WTC11 (cell line): Measurements from ENCODE around the gene CTCF. TPM values are rescaled to one million over a fixed set of nuclear protein-coding genes. Genes with fewer than 3 reads are reported as not detected.

Experiments
- ATAC-seq: fragments of 200-7000 bp; cut with Tn5 transposase; 2 replicates; pipeline ENCODE4 v1.10.0; 2021; ENCODE audit warnings: mild to moderate bottlenecking, moderate library complexity
- CTCF ChIA-PET: fragments of 300-600 bp; sonication (Branson Sonifier 250); formaldehyde crosslinking; loops from one replicate; lab custom pipeline; 2021; ENCODE audit warnings: antibody characterized with exemption; lab: Charles Lee
- POLR2A ChIA-PET: fragments of 350-600 bp; sonication (Branson Sonifier 250); formaldehyde crosslinking; loops from one replicate; lab custom pipeline; 2021; ENCODE audit warnings: antibody characterized with exemption; lab: Charles Lee
- DNase-seq: peaks from one replicate; pipeline ENCODE4 v3.0.0; 2021; ENCODE audit warnings: low spot score
- H3K27ac Mint-ChIP-seq: 2 replicates; pipeline ENCODE4 v1.8.0; 2021; ENCODE audit warnings: mixed read lengths
- H3K27me3 Mint-ChIP-seq: 2 replicates; pipeline ENCODE4 v1.8.0; 2021; ENCODE audit warnings: low read depth, mild to moderate bottlenecking, moderate library complexity, mixed read lengths
- H3K36me3 Mint-ChIP-seq: 2 replicates; pipeline ENCODE4 v1.8.0; 2021; ENCODE audit warnings: mixed read lengths
- H3K4me1 Mint-ChIP-seq: 2 replicates; pipeline ENCODE4 v1.8.0; 2022; ENCODE audit warnings: mixed read lengths
- H3K4me3 Mint-ChIP-seq: 2 replicates; pipeline ENCODE4 v1.8.0; 2021; ENCODE audit warnings: mild to moderate bottlenecking, moderate library complexity, mixed read lengths
- H3K9me3 Mint-ChIP-seq: 2 replicates; pipeline ENCODE4 v1.8.0; 2021; ENCODE audit warnings: mixed read lengths
- CREB1 ChIP-seq: sonication (generic); formaldehyde crosslinking; IDR thresholded peaks from 2 replicates; pipeline ENCODE4 v1.8.0; 2023; ENCODE audit warnings: mild to moderate bottlenecking, missing genetic modification reagents
- EMX1 ChIP-seq: fragments of 250-450 bp; sonication (Bioruptor Pico); IDR thresholded peaks from 2 replicates; pipeline ENCODE4 v1.8.0; 2021; ENCODE audit warnings: mild to moderate bottlenecking
- FOXK1 ChIP-seq: sonication (generic); formaldehyde crosslinking; IDR thresholded peaks from 2 replicates; pipeline ENCODE4 v1.8.0; 2022; ENCODE audit warnings: mild to moderate bottlenecking, moderate library complexity, missing genetic modification reagents
- FOXP1 ChIP-seq: sonication (generic); formaldehyde crosslinking; IDR thresholded peaks from 2 replicates; pipeline ENCODE4 v1.8.0; 2022; ENCODE audit warnings: missing genetic modification reagents, mild to moderate bottlenecking, moderate library complexity, borderline replicate concordance
- FOXP4 ChIP-seq: sonication (generic); formaldehyde crosslinking; IDR thresholded peaks from 2 replicates; pipeline ENCODE4 v1.8.0; 2022; ENCODE audit warnings: mild to moderate bottlenecking, missing genetic modification reagents
- GRHL2 ChIP-seq: fragments of 250-450 bp; sonication (Bioruptor Pico); IDR thresholded peaks from 2 replicates; pipeline ENCODE4 v1.8.0; 2022; ENCODE audit warnings: mild to moderate bottlenecking, moderate library complexity; ENCODE audit not compliant: insufficient replicate concordance, severe bottlenecking
- HMGA2 ChIP-seq: fragments of 250-450 bp; sonication (Bioruptor Pico); IDR thresholded peaks from 2 replicates; pipeline ENCODE4 v1.4.0; 2021; ENCODE audit warnings: mild to moderate bottlenecking, moderate library complexity
- NR2C2 ChIP-seq: sonication (generic); formaldehyde crosslinking; IDR thresholded peaks from 2 replicates; pipeline ENCODE4 v1.8.0; 2022; ENCODE audit warnings: mild to moderate bottlenecking, missing genetic modification reagents
- RELA ChIP-seq: sonication (generic); formaldehyde crosslinking; IDR thresholded peaks from 2 replicates; pipeline ENCODE4 v1.8.1; 2022; ENCODE audit warnings: missing genetic modification reagents, mild to moderate bottlenecking, borderline replicate concordance
- RORB ChIP-seq: fragments of 250-450 bp; sonication (Bioruptor Pico); IDR thresholded peaks from 2 replicates; pipeline ENCODE4 v1.9.0; 2021; ENCODE audit warnings: mild to moderate bottlenecking
- SMAD4 ChIP-seq: sonication (generic); formaldehyde crosslinking; IDR thresholded peaks from 2 replicates; pipeline ENCODE4 v1.8.0; 2022; ENCODE audit warnings: mild to moderate bottlenecking, missing genetic modification reagents
- TEAD4 ChIP-seq: sonication (generic); formaldehyde crosslinking; IDR thresholded peaks from 2 replicates; pipeline ENCODE4 v1.8.0; 2022; ENCODE audit warnings: mild to moderate bottlenecking, missing genetic modification reagents
- USF2 ChIP-seq: sonication (generic); formaldehyde crosslinking; IDR thresholded peaks from 2 replicates; pipeline ENCODE4 v1.8.1; 2023; ENCODE audit warnings: mild to moderate bottlenecking, missing genetic modification reagents, moderate library complexity
- ZBTB43 ChIP-seq: sonication (generic); formaldehyde crosslinking; IDR thresholded peaks from 2 replicates; pipeline ENCODE4 v1.8.1; 2023; ENCODE audit warnings: mild to moderate bottlenecking, missing genetic modification reagents
- ZNF317 ChIP-seq: sonication (generic); formaldehyde crosslinking; IDR thresholded peaks from 2 replicates; pipeline ENCODE4 v1.8.1; 2023; ENCODE audit warnings: low read depth, mild to moderate bottlenecking, moderate library complexity, missing genetic modification reagents, borderline replicate concordance
- ZNF416 ChIP-seq: fragments of 250-450 bp; sonication (Bioruptor Pico); IDR thresholded peaks from 2 replicates; pipeline ENCODE4 v1.9.0; 2021; ENCODE audit warnings: mild to moderate bottlenecking, inconsistent platforms
- ZNF423 ChIP-seq: fragments of 250-450 bp; sonication (Bioruptor Pico); IDR thresholded peaks from 2 replicates; pipeline ENCODE4 v2.1.2; 2022; ENCODE audit warnings: mild to moderate bottlenecking, moderate library complexity
- total RNA-seq: library from RNA; stranded (reverse); gene quantifications from 3 replicates; pipeline ENCODE4 v1.2.3, GENCODE V29; 2021
- TF ChIP-seq, protein P1 (sequence below): sonication (generic); formaldehyde crosslinking; IDR thresholded peaks from 2 replicates; pipeline ENCODE4 v1.8.1; 2023; ENCODE audit warnings: mild to moderate bottlenecking, missing genetic modification reagents, borderline replicate concordance
- TF ChIP-seq, protein P2 (sequence below): fragments of 250-450 bp; sonication (Bioruptor Pico); IDR thresholded peaks from 2 replicates; pipeline ENCODE4 v1.8.0; 2021; ENCODE audit warnings: mild to moderate bottlenecking
- TF ChIP-seq, protein P3 (sequence below): fragments of 250-450 bp; sonication (Bioruptor Pico); IDR thresholded peaks from 2 replicates; pipeline ENCODE4 v1.9.0; 2021; ENCODE audit warnings: mild to moderate bottlenecking
- TF ChIP-seq, protein P4 (sequence below): sonication (generic); formaldehyde crosslinking; IDR thresholded peaks from 2 replicates; pipeline ENCODE4 v1.8.0; 2023; ENCODE audit warnings: missing genetic modification reagents
- TF ChIP-seq, protein P5 (sequence below): fragments of 200-600 bp; IDR thresholded peaks from 2 replicates; pipeline ENCODE4 v1.8.0; 2022; ENCODE audit warnings: antibody characterized with exemption

Gene CTCF
- total RNA-seq, 1 experiment from 2014 or later, result 55.4 TPM

- Mint-ChIP-seq H3K4me1 (peaks cover 14% of the 10 kb centered on the region), H3K27ac (no peak overlapping the region), H3K27me3 (peaks cover 82% of the 10 kb centered on the region), H3K4me3 (peak overlapping the region; percentile 63), H3K9me3 (no peaks in the 10 kb centered on the region), H3K36me3 (peaks cover 2% of the 10 kb centered on the region; the same call in 1 of the 2 replicates)
- ATAC-seq (no peak), DNase-seq (no peak)
- POLR2A ChIA-PET, result no interaction called here
- TF ChIP-seq, protein P1, sequence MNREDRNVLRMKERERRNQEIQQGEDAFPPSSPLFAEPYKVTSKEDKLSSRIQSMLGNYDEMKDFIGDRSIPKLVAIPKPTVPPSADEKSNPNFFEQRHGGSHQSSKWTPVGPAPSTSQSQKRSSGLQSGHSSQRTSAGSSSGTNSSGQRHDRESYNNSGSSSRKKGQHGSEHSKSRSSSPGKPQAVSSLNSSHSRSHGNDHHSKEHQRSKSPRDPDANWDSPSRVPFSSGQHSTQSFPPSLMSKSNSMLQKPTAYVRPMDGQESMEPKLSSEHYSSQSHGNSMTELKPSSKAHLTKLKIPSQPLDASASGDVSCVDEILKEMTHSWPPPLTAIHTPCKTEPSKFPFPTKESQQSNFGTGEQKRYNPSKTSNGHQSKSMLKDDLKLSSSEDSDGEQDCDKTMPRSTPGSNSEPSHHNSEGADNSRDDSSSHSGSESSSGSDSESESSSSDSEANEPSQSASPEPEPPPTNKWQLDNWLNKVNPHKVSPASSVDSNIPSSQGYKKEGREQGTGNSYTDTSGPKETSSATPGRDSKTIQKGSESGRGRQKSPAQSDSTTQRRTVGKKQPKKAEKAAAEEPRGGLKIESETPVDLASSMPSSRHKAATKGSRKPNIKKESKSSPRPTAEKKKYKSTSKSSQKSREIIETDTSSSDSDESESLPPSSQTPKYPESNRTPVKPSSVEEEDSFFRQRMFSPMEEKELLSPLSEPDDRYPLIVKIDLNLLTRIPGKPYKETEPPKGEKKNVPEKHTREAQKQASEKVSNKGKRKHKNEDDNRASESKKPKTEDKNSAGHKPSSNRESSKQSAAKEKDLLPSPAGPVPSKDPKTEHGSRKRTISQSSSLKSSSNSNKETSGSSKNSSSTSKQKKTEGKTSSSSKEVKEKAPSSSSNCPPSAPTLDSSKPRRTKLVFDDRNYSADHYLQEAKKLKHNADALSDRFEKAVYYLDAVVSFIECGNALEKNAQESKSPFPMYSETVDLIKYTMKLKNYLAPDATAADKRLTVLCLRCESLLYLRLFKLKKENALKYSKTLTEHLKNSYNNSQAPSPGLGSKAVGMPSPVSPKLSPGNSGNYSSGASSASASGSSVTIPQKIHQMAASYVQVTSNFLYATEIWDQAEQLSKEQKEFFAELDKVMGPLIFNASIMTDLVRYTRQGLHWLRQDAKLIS, result no peak
- TF ChIP-seq RELA (CRISPR knock-in tag) (no peak), CREB1 (CRISPR knock-in tag) (no peak), ZNF416 (CRISPR knock-in tag) (no peak), EMX1 (CRISPR knock-in tag) (no peak)
- TF ChIP-seq, protein P2, sequence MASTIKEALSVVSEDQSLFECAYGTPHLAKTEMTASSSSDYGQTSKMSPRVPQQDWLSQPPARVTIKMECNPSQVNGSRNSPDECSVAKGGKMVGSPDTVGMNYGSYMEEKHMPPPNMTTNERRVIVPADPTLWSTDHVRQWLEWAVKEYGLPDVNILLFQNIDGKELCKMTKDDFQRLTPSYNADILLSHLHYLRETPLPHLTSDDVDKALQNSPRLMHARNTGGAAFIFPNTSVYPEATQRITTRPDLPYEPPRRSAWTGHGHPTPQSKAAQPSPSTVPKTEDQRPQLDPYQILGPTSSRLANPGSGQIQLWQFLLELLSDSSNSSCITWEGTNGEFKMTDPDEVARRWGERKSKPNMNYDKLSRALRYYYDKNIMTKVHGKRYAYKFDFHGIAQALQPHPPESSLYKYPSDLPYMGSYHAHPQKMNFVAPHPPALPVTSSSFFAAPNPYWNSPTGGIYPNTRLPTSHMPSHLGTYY (CRISPR knock-in tag), result no peak
- CTCF ChIA-PET, result interaction anchor here (0.7 to 13.9 kb wide), 7 partner anchors 8 to 124 kb away, joined by 3 to 184 read pairs (median 6); partner anchors contain the start of genes CARMIL2 and RIPOR1
Measured at GRCh38 chr16:67539271-67539670, 23.1 kb upstream of the CTCF start.

DNA sequence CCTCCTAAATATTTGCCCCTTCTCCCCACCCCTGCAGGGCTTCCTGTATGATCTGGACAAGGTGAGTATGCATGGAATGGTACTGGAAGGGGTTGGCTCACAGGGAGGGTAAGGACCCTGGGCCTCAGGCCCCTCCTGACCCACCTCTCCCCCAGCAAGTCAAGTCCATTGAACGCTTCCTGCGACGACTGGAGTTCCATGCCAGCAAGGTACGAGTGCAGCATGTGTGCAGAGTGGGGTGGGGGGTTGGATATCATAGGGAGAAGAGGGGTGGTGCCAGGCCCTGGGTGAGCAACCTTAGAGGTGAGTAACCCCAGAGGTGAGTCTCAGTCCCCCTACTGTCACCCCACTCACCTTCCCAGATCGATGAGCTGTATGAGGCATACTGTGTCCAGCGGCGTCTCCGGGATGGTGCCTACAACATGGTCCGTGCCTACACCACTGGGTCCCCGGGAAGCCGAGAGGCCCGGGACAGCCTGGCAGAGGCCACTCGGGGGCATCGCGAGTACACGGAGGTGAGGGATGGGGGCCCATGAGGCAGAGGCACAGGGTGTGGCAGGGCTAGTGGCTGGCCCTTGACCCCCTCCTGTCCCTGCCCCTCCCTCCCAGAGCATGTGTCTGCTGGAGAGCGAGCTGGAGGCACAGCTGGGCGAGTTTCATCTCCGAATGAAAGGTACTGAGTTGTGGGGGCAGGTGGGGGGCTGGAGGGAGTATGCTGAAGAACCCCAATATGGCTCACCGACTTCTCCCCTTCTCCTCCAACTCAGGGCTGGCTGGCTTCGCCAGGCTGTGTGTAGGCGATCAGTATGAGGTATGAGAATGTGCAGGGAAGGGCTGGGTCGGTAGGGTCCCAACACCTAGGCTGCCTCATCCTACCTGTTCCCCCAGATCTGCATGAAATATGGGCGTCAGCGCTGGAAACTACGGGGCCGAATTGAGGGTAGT lies 22.4 kb upstream of the CTCF start:
- DNase-seq, result no peak
- Mint-ChIP-seq H3K4me1 (peaks cover 14% of the 10 kb centered on the region), H3K9me3 (no peaks in the 10 kb centered on the region), H3K4me3 (no peak overlapping the region), H3K27me3 (peaks cover 78% of the 10 kb centered on the region), H3K27ac (no peak overlapping the region), H3K36me3 (peaks cover 2% of the 10 kb centered on the region; the same call in 1 of the 2 replicates)
- ChIA-PET POLR2A (no interaction called here), CTCF (interaction anchor here (0.5 to 13.9 kb wide), 7 partner anchors 8 to 282 kb away, joined by 3 to 184 read pairs (median 3); no protein-coding TSS in a partner anchor)
- ATAC-seq, result no peak
- TF ChIP-seq ZBTB43 (CRISPR knock-in tag) (no peak), ZNF423 (CRISPR knock-in tag) (no peak), GRHL2 (CRISPR knock-in tag) (no peak), SMAD4 (CRISPR knock-in tag) (no peak), FOXP4 (CRISPR knock-in tag) (no peak), FOXK1 (no peak), RORB (CRISPR knock-in tag) (no peak), FOXP1 (CRISPR knock-in tag) (no peak), USF2 (CRISPR knock-in tag) (no peak), ZNF317 (CRISPR knock-in tag) (no peak), HMGA2 (CRISPR knock-in tag) (no peak), TEAD4 (no peak), NR2C2 (CRISPR knock-in tag) (no peak)
- TF ChIP-seq, protein P3, sequence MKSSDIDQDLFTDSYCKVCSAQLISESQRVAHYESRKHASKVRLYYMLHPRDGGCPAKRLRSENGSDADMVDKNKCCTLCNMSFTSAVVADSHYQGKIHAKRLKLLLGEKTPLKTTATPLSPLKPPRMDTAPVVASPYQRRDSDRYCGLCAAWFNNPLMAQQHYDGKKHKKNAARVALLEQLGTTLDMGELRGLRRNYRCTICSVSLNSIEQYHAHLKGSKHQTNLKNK (CRISPR knock-in tag), result no peak
- TF ChIP-seq, protein P4, sequence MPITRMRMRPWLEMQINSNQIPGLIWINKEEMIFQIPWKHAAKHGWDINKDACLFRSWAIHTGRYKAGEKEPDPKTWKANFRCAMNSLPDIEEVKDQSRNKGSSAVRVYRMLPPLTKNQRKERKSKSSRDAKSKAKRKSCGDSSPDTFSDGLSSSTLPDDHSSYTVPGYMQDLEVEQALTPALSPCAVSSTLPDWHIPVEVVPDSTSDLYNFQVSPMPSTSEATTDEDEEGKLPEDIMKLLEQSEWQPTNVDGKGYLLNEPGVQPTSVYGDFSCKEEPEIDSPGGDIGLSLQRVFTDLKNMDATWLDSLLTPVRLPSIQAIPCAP (CRISPR knock-in tag), result no peak
- TF ChIP-seq, protein P5, sequence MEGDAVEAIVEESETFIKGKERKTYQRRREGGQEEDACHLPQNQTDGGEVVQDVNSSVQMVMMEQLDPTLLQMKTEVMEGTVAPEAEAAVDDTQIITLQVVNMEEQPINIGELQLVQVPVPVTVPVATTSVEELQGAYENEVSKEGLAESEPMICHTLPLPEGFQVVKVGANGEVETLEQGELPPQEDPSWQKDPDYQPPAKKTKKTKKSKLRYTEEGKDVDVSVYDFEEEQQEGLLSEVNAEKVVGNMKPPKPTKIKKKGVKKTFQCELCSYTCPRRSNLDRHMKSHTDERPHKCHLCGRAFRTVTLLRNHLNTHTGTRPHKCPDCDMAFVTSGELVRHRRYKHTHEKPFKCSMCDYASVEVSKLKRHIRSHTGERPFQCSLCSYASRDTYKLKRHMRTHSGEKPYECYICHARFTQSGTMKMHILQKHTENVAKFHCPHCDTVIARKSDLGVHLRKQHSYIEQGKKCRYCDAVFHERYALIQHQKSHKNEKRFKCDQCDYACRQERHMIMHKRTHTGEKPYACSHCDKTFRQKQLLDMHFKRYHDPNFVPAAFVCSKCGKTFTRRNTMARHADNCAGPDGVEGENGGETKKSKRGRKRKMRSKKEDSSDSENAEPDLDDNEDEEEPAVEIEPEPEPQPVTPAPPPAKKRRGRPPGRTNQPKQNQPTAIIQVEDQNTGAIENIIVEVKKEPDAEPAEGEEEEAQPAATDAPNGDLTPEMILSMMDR, result no peak
